HG03521 (cell line): ENCODE measurements around the gene EID1.
"Not testable (repeated sequence)": the region's sequence is repeated elsewhere in the genome, so short reads cannot be mapped to it uniquely, and the experiment has no call there.

ENCODE experiments used
- ATAC-seq: cut with Tn5 transposase; IDR thresholded peaks from one replicate; pipeline ENCODE4 v1.9.1; 2021; ENCODE audit warnings: mild to moderate bottlenecking, moderate library complexity; ENCODE audit not compliant: unreplicated experiment

Gene EID1

DNA sequence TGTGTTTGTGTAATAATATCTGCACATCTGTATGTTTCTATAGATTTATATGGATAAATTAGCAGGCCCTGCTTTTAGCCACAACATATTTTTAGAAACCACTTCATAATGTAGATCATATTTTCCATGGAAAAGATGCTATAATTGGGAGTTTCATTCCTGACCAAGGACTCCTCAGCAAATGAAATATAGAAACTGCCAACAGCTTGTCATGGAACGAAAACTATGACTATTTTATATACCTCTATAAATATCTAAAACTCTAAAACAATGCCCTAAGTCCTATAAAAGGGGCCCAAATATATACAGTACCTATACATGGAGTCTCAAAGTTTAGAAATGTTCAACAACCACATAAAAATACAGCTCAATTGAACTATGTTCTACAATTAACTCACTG is 27.9 kb downstream of the EID1 start:
- ATAC-seq: no peak

DNA sequence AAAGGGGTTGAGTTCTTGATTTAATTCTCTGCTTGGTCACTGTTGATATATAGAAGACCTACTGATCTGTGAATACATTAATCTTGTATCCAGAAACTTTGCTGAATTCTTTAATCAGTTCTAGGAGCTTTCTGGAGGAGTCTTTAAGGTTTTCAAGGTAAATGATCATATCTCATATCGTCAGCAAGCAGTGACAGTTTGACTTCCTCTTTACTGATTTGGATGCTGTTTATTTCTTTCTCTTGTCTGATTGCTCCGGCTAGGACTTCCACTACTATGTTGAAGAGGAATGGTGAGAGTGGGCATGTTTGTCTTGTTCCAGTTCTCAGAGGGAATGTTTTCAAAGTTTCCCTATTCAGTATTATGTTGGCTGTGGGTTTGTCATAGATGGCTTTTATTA is 31.4 kb downstream of the EID1 start:
- ATAC-seq: not testable (repeated sequence)

- ATAC-seq: not testable (repeated sequence)
Measured at GRCh38 chr15:48910554-48910953, 32.6 kb downstream of the EID1 start.

DNA sequence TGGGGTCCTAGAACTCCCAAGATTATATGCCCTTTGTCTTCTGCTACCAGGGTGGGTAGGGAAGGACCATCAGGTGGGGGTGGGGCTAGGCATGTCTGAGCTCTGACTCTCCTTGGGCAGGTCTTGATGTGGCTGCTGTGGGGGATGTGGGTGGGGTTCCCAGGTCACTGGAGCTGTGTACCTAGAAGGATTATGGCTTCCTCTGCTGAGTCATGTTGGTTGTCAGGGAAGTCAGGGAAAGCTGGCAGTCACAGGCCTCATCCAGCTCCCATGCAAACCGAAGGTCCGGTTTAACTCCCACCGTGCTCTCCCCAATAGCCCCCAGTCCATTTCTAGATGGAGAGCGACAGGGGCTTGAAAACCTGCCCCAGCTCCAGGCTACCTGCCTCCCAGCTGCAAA is 35.2 kb downstream of the EID1 start:
- no peak for ATAC-seq

GRCh38 chr15:48914717-48915116 is 36.8 kb downstream of the EID1 start:
- no peak for ATAC-seq

DNA sequence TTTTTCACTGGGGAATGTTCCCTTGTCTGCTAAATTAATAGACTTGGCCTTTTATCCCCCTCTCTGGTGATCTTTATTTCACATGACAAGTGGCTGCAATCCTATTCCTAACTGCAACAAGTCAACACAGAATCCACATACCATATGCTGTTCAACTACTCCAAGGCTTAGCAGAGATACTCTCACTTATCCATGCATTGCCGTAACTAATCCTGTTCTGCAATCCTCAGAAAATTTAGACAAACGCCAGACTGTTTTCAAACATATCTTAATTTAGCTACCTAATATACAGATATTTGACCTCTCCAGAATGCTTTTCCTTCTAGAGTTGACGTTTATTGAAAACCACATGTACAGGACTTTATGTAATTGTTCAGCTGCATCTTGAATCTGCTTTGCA is 37.9 kb downstream of the EID1 start:
- ATAC-seq: no peak

DNA sequence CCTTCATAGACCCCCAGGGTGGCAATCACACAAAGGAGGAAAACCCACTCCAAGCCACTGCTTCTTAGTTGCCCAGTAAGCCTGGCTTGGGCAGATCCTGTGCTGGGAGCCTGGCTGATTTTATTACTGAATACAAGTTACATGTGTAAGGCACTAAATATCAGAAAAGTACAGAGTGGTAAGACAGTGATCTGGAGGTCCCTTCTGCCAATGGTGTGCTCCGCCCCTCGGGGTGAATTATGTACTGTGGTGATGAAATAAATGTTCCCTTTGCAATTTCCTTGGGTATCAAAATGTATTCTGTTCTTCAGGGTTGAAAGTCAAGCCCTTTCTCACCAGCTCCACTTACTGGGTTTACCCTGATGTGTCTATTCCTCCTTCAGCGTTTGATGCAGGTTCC is 38.8 kb downstream of the EID1 start:
- no peak for ATAC-seq

DNA sequence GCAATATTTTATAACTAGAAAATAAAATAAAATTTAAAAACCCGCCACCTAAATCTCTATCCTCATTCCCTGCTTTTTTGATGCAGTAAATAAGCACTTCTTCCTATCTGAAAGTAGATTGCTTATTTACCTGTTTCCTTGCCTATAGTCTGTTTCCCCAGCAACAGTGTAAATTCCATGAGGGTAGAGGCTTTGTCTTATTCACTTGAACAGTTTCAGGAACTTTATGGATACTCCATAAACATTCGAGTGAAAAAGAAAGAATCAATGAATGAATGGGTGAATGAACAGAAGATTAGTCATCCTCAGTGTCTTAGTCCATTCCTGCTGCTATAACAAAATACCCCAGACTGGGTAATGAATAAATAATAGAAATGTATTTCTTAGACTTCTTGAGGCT is 44.1 kb downstream of the EID1 start:
- ATAC-seq: no peak

GRCh38 chr15:48924528-48925393 is 46.8 kb downstream of the EID1 start:
- no peak for ATAC-seq

DNA sequence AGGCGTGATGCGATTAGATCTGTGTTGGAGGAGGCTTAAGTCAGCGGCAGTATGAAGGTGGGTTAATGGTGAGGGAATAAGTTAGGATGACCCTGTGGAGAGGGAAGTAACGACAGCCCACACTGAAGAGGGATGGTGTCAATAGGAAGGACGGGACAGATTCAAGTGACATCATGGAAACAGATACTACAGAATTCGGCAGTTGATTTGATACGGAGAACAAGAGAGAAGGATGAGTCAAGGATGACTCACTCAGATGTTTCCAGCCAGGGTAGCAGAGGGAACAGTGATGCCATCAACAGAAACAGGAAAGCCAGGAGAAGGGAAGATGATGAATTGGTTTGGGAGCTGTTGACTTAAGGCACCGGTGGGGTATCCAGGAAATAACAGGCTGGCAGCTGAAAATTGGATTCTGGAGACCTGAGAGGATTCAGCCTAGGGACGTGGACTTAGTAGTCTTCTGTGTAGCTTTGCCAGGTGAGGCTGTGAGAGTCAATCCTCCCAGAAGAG is 47.8 kb downstream of the EID1 start:
- no peak for ATAC-seq

GRCh38 chr15:48928877-48929538 is 51.1 kb downstream of the EID1 start:
- no peak for ATAC-seq

- no peak for ATAC-seq
Measured at GRCh38 chr15:48929661-48930060, 51.7 kb downstream of the EID1 start.
